ENCODE data around the gene OR52A5. TPM values are rescaled to one million over a fixed set of nuclear protein-coding genes. Genes with fewer than 3 reads are reported as not detected.

OR52A5 gene
- total RNA-seq, 4 donors from 2014 or later = not detected

DNA sequence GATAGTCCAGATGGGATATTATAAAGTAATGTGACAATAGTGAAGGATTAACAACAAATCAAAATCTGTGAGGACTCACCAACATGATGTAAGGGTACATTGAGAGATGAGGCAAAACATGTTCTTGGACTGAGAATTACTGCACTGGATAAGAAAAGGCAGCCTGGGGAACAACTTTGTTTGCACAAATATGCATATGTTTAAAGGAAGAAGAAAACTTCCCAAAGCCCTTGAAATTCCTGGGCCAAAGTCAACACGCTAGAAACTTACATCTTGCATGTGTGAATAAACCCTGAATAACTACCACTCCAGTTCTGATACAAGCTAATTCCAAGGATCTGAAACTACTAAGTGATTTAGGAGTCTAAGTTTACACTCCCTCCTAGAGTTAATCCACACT is 1.1 kb downstream of the OR52A5 start:
- DNase-seq = no peak
- intact Hi-C loops (cut with DNase I) = no loop called here
- WGBS, 2 donors = 35 to 37% methylated on average over 1 of the region's 1 CpG
- no peaks in the 10 kb centered on the region for H3K36me3 ChIP-seq
- no peaks in the 10 kb centered on the region for H3K27me3 ChIP-seq
- no peak overlapping the region for H3K27ac ChIP-seq
- no peak for TF ChIP-seq POLR2A (IDR thresholded peaks at IDR 0.05)
- no peak for TF ChIP-seq CTCF (IDR thresholded peaks at IDR 0.05)
- H3K4me1 ChIP-seq = no peaks in the 10 kb centered on the region
- no peaks in the 10 kb centered on the region for H3K9me3 ChIP-seq
- H3K4me3 ChIP-seq = no peak overlapping the region

DNA sequence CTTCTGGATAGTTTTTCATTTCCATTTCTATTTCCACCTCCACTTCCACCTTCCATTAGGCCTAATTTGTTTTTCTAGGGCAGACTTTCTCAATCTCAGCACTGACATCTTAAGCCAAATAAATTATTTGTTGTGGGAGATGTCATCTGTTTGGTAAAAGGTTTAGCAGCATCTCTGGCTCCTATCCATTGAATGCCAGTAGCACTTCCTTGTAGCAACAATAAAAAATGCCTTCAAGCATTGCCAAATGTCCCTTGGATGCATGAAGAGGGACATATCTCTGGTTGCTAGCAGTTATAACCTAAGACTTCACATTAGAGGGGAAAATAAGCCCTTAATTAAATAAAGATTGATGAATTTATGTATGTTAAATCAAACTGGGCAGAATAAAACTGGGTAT is 1.9 kb downstream of the OR52A5 start:
- no peak overlapping the region for H3K4me3 ChIP-seq
- H3K27me3 ChIP-seq = no peaks in the 10 kb centered on the region
- H3K27ac ChIP-seq = no peak overlapping the region
- H3K36me3 ChIP-seq = no peaks in the 10 kb centered on the region
- no peaks in the 10 kb centered on the region for H3K9me3 ChIP-seq
- H3K4me1 ChIP-seq = no peaks in the 10 kb centered on the region
- no peak for DNase-seq
- TF ChIP-seq POLR2A (IDR thresholded peaks at IDR 0.05) (no peak), CTCF (IDR thresholded peaks at IDR 0.05) (no peak)
- intact Hi-C loops (cut with DNase I) = no loop called here

DNA sequence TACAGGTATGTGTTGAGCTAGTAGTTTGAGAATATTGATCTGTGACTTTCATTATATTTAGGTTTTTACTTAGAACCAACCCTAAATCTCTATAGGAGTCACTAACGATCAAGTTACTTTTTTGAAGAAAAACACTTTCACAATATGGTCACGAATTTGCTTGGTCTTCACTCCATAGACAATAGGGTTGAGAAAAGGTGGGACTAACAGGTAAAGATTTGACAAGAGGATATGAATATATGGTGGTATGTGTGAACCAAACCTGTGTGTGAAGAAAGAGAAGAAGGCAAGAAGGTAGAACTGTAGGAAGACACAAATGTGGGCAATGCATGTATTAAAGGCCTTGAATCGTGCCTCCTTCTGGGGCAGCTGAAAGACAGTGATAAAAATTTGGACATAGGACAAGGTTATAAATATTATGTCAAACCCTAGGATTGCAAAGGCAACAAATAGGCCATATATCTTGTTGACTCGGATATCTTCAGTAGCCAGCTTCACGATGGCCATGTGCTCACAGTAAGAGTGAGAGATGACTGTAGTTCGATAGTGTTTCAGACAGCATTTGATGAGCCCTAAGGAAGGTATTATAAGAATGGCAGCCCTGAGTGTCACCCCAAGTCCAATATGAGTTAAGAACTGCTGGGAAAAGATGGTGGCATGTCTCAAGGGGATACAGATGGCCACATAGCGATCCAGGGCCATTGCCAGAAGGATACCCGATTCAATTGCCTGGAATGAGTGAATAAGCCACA is 6.4 kb downstream of the OR52A5 start:
- Histone ChIP-seq H3K27me3 (no peaks in the 10 kb centered on the region), H3K4me3 (no peak overlapping the region), H3K4me1 (no peaks in the 10 kb centered on the region), H3K36me3 (no peaks in the 10 kb centered on the region), H3K9me3 (no peaks in the 10 kb centered on the region), H3K27ac (no peak overlapping the region)
- TF ChIP-seq CTCF (IDR thresholded peaks at IDR 0.05) (no peak), POLR2A (IDR thresholded peaks at IDR 0.05) (no peak)
- intact Hi-C loops (cut with DNase I) = no loop called here
- no peak for DNase-seq
- 74 to 76% methylated on average over 8 of the region's 8 CpGs for WGBS, 2 donors

- no peaks in the 10 kb centered on the region for H3K9me3 ChIP-seq
- 40 to 55% methylated on average over 2 of the region's 2 CpGs for WGBS, 2 donors
- TF ChIP-seq CTCF (IDR thresholded peaks at IDR 0.05) (no peak), POLR2A (IDR thresholded peaks at IDR 0.05) (no peak)
These were observed 8.7 kb downstream of the OR52A5 start for GRCh38 chr11:5129457-5129877.

DNA sequence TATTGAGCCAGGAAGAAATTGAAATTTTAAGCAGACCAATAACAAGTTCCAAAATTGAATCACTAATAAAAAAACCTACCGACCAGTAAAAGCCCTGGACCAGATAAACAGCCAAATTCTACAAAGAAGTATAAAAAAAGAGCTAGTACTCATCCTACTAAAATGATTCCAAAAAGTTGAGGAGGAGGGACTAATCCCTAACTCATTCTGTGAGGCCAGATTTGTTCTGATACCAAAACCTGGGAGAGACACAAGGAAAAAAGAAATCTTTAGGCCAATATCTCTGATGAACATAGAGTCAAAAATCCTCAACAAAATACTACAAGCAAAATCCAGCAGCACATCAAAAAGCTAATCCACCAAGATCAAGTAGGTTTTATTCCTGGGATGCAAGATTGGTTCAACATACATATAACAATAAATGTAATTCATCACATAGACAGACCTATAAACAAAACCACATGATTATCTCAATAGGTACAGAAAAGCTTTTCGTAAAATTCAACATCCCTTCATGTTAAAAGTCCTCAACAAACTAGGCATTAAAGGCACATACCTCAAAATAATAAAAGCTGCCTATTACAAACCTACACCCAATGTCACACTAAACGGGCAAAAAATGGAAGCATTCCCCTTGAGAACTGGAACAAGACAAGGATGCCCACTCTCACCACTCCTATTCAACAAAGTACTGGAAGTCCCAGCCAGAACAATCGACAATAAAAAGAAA is 13.1 kb downstream of the OR52A5 start:
- TF ChIP-seq POLR2A (IDR thresholded peaks at IDR 0.05) = no peak
- TF ChIP-seq CTCF (IDR thresholded peaks at IDR 0.05) = no peak
- H3K4me3 ChIP-seq = no peak overlapping the region
- no peak for DNase-seq
- no peak overlapping the region for H3K27ac ChIP-seq
- no peaks in the 10 kb centered on the region for H3K9me3 ChIP-seq
- H3K27me3 ChIP-seq = no peaks in the 10 kb centered on the region
- H3K4me1 ChIP-seq = no peaks in the 10 kb centered on the region
- WGBS, 2 donors = 43 to 44% methylated on average over 4 of the region's 4 CpGs
- H3K36me3 ChIP-seq = no peaks in the 10 kb centered on the region
- intact Hi-C loops (cut with DNase I) = no loop called here

More at GRCh38 chr11:5129457-5129877, 8.7 kb downstream of the OR52A5 start:
- Histone ChIP-seq H3K4me3 (no peak overlapping the region), H3K4me1 (no peaks in the 10 kb centered on the region), H3K36me3 (no peaks in the 10 kb centered on the region), H3K27me3 (no peaks in the 10 kb centered on the region), H3K27ac (no peak overlapping the region)
- DNase-seq = no peak
- intact Hi-C loops (cut with DNase I) = no loop called here
